ENCODE data around the gene MANSC4. TPM values are rescaled to one million over a fixed set of nuclear protein-coding genes. Genes with fewer than 3 reads are reported as not detected.

Gene MANSC4
- total and polyA plus RNA-seq, 10 of the 15 experiments (the other 5 are each of a cell fraction or from before 2014, with no cell fraction given): 0.18 to 0.21 (median 0.19) TPM; not detected in 7

DNA sequence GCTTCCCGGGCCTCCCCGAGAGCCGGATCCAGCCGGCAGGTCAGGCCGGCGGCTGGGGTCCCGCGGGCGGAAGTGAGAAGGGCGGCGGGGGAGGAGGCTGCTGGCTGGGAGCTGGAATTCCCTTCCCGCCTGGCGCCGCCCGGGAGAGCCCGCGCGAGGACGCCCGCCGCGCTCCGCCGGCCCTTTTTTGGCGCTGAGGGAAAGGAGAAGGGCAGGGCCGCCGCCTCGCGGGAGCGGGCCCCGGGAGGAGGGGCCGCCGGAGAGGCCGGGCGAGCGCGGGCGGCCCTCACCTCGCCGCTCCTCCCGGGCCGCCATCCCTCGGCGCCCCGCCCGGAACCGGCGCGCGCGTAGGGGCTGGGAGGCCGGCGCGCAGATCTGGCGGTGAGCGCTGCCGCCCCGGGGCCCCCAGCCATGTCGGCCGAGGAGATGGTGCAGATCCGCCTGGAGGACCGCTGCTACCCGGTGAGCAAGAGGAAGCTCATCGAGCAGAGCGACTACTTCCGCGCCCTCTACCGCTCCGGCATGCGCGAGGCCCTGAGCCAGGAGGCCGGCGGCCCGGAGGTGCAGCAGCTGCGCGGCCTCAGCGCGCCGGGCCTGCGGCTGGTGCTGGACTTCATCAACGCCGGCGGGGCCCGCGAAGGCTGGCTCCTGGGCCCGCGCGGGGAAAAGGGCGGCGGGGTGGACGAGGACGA, at the start of gene MANSC4, which contains the start of gene KLHL42 (continued):
- TF ChIP-seq HCFC1 (IDR thresholded peaks at IDR 0.05; ENCODE audit: low read length): no peak
- peak; percentile 55; the same call in 1 of the 2 replicates for TF ChIP-seq PML (IDR thresholded peaks at IDR 0.05; ENCODE audit: low read length)
- TF ChIP-seq, protein P1, sequence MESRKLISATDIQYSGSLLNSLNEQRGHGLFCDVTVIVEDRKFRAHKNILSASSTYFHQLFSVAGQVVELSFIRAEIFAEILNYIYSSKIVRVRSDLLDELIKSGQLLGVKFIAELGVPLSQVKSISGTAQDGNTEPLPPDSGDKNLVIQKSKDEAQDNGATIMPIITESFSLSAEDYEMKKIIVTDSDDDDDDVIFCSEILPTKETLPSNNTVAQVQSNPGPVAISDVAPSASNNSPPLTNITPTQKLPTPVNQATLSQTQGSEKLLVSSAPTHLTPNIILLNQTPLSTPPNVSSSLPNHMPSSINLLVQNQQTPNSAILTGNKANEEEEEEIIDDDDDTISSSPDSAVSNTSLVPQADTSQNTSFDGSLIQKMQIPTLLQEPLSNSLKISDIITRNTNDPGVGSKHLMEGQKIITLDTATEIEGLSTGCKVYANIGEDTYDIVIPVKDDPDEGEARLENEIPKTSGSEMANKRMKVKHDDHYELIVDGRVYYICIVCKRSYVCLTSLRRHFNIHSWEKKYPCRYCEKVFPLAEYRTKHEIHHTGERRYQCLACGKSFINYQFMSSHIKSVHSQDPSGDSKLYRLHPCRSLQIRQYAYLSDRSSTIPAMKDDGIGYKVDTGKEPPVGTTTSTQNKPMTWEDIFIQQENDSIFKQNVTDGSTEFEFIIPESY (IDR thresholded peaks at IDR 0.05): no peak
- TF ChIP-seq ZZZ3 (IDR thresholded peaks at IDR 0.05; ENCODE audit: control insufficient read depth, insufficient read length, low read depth): no peak
- TF ChIP-seq SRF (IDR thresholded peaks at IDR 0.05; ENCODE audit: low read depth in 2 of 2, low read length in 2 of 2): peak; percentile 59 to 78; a peak in 3 of 4 replicates
- TF ChIP-seq IKZF1 (conservative IDR thresholded peaks at IDR 0.05): peak; percentile 95
- TF ChIP-seq ZNF622 (IDR thresholded peaks at IDR 0.05): no peak
- peak in 1 of 2 experiments; percentile 42; a peak in 1 of 4 replicates for TF ChIP-seq BHLHE40 (IDR thresholded peaks at IDR 0.05; ENCODE audit: borderline replicate concordance in 1 of 2, low read depth in 2 of 2, low read length in 1 of 2)
- TF ChIP-seq SMAD5 (IDR thresholded peaks at IDR 0.05; ENCODE audit: low read depth): no peak
- TF ChIP-seq, protein P2, sequence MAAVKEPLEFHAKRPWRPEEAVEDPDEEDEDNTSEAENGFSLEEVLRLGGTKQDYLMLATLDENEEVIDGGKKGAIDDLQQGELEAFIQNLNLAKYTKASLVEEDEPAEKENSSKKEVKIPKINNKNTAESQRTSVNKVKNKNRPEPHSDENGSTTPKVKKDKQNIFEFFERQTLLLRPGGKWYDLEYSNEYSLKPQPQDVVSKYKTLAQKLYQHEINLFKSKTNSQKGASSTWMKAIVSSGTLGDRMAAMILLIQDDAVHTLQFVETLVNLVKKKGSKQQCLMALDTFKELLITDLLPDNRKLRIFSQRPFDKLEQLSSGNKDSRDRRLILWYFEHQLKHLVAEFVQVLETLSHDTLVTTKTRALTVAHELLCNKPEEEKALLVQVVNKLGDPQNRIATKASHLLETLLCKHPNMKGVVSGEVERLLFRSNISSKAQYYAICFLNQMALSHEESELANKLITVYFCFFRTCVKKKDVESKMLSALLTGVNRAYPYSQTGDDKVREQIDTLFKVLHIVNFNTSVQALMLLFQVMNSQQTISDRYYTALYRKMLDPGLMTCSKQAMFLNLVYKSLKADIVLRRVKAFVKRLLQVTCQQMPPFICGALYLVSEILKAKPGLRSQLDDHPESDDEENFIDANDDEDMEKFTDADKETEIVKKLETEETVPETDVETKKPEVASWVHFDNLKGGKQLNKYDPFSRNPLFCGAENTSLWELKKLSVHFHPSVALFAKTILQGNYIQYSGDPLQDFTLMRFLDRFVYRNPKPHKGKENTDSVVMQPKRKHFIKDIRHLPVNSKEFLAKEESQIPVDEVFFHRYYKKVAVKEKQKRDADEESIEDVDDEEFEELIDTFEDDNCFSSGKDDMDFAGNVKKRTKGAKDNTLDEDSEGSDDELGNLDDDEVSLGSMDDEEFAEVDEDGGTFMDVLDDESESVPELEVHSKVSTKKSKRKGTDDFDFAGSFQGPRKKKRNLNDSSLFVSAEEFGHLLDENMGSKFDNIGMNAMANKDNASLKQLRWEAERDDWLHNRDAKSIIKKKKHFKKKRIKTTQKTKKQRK (IDR thresholded peaks at IDR 0.05; ENCODE audit: low read depth, low read length): no peak
- TF ChIP-seq, protein P3, sequence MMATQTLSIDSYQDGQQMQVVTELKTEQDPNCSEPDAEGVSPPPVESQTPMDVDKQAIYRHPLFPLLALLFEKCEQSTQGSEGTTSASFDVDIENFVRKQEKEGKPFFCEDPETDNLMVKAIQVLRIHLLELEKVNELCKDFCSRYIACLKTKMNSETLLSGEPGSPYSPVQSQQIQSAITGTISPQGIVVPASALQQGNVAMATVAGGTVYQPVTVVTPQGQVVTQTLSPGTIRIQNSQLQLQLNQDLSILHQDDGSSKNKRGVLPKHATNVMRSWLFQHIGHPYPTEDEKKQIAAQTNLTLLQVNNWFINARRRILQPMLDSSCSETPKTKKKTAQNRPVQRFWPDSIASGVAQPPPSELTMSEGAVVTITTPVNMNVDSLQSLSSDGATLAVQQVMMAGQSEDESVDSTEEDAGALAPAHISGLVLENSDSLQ (IDR thresholded peaks at IDR 0.05): no peak
- TF ChIP-seq ESRRA (IDR thresholded peaks at IDR 0.05; ENCODE audit: low read length): no peak
- TF ChIP-seq, protein P4, sequence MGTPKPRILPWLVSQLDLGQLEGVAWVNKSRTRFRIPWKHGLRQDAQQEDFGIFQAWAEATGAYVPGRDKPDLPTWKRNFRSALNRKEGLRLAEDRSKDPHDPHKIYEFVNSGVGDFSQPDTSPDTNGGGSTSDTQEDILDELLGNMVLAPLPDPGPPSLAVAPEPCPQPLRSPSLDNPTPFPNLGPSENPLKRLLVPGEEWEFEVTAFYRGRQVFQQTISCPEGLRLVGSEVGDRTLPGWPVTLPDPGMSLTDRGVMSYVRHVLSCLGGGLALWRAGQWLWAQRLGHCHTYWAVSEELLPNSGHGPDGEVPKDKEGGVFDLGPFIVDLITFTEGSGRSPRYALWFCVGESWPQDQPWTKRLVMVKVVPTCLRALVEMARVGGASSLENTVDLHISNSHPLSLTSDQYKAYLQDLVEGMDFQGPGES (IDR thresholded peaks at IDR 0.05): no peak
- TF ChIP-seq, protein P5, sequence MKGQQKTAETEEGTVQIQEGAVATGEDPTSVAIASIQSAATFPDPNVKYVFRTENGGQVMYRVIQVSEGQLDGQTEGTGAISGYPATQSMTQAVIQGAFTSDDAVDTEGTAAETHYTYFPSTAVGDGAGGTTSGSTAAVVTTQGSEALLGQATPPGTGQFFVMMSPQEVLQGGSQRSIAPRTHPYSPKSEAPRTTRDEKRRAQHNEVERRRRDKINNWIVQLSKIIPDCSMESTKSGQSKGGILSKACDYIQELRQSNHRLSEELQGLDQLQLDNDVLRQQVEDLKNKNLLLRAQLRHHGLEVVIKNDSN (IDR thresholded peaks at IDR 0.05; ENCODE audit: borderline replicate concordance, extremely low read length, insufficient read depth, low read depth, low read length): no peak

Data from GM12878 (cell line).